ENCODE data around the gene APOM. TPM values are rescaled to one million over a fixed set of nuclear protein-coding genes. Genes with fewer than 3 reads are reported as not detected.
A peak's percentile ranks its signal among the peaks of the same experiment; 100 is the strongest.

Gene APOM
- total and polyA plus RNA-seq, 2 of the 4 experiments (the other 2 are of a cell fraction): 1.4 to 3.8 TPM

DNA sequence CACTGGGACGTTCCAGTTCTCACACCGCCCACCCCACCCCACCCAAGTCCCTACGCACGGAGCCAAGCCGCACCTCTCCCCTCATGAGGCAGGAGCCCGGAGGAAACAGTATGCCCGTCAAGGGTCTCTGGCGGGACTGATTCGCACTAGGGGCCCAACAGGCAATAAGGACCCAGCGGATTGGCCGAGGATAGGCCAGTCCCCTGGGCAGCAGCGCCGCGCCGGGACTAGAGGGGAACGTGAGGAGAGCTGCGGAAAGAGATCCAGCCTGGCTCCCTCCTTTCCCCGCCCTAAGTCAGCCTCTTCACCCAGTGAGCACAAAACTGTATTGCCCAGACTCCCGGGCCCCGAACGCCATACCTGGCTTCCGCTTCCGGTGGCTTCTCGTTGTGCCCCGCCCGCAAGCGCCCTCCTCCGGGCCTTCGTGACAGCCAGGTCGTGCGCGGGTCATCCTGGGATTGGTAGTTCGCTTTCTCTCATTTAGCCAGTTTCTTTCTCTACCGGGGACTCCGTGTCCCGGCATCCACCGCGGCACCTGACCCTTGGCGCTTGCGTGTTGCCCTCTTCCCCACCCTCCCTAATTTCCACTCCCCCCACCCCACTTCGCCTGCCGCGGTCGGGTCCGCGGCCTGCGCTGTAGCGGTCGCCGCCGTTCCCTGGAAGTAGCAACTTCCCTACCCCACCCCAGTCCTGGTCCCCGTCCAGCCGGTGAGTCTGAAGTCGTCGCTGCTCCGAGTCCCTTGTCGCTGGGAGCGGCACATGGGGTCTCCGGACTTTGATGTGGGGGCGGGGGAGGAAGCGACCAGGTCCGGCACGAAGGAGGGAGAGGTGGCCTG is 10.0 kb downstream of the APOM start, which contains the start of gene CSNK2B:
CSNK2B (plus strand) TSS at position 580 of the 836 bp plus-strand sequence. CDS start 752 bp downstream, outside the sequence.
- peak within 1 kb of the TSS; percentile 95 for H3K4me3 ChIP-seq (ENCODE audit: insufficient read depth, low read depth, low read length)
- H3K18ac ChIP-seq (ENCODE audit: low read depth, low read length): peak within 1 kb of the TSS; percentile 76
- peak; percentile 70 for TF ChIP-seq POLR2A (IDR thresholded peaks at IDR 0.05; ENCODE audit: low read depth, low read length)
- peak; percentile 19; the same call in 1 of the 2 replicates for TF ChIP-seq BHLHE40 (IDR thresholded peaks at IDR 0.05; ENCODE audit: low read depth, low read length)
- TF ChIP-seq MAZ (IDR thresholded peaks at IDR 0.05; ENCODE audit: borderline replicate concordance, low read depth, low read length): peak; percentile 63
- 0 out of 2 replicates have a peak, but pooled peaks have one; percentile 8 for TF ChIP-seq MXI1 (IDR thresholded peaks at IDR 0.05; ENCODE audit: borderline replicate concordance, low read depth, low read length)
- TF ChIP-seq, protein P1, sequence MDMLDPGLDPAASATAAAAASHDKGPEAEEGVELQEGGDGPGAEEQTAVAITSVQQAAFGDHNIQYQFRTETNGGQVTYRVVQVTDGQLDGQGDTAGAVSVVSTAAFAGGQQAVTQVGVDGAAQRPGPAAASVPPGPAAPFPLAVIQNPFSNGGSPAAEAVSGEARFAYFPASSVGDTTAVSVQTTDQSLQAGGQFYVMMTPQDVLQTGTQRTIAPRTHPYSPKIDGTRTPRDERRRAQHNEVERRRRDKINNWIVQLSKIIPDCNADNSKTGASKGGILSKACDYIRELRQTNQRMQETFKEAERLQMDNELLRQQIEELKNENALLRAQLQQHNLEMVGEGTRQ (IDR thresholded peaks at IDR 0.05; ENCODE audit: low read depth, low read length): peak; percentile 85
- TF ChIP-seq MAFK (IDR thresholded peaks at IDR 0.05; ENCODE audit: low read depth, low read length): no peak
- TF ChIP-seq FOS (IDR thresholded peaks at IDR 0.05; ENCODE audit: low read depth, low read length): no peak
- H3K27me3 ChIP-seq (ENCODE audit: control insufficient read depth, insufficient read depth, low read length): no peaks in the 10 kb centered on the region
- peaks cover 16 to 86% of the 10 kb centered on the region in 2 experiments for H3K79me1 ChIP-seq (ENCODE audit: low read depth in 1 of 2, low read length in 2 of 2)
- H3K36me3 ChIP-seq (ENCODE audit: control insufficient read depth, insufficient read depth, low read length): peaks cover 38% of the 10 kb centered on the region
- H3K9me3 ChIP-seq (ENCODE audit: control insufficient read depth, insufficient read depth, low read length): no peaks in the 10 kb centered on the region
- peak within 1 kb of the TSS; percentile 97 for H3K27ac ChIP-seq (ENCODE audit: insufficient read depth, low read length)
- peak within 1 kb of the TSS; percentile 91 for H4K91ac ChIP-seq (ENCODE audit: insufficient read depth, low read depth, low read length)
- intact Hi-C loops (cut with micrococcal nuclease): loop anchor here (2.0 kb wide), 1 partner anchor 119 kb away; the partner anchor contains the start of genes ATP6V1G2 and NFKBIL1
- peak within 1 kb of the TSS; percentile 83 for H4K5ac ChIP-seq (ENCODE audit: low read depth, low read length)
- H4K8ac ChIP-seq (ENCODE audit: low read depth in 2 of 2, low read length in 2 of 2): peak within 1 kb of the TSS; percentile 70 to 98
- in situ Hi-C loops (cut with MboI; ENCODE audit: low sequenced_read_pairs): no loop called here
- H2BK120ac ChIP-seq (ENCODE audit: low read depth, low read length): peak within 1 kb of the TSS; percentile 69
- peak within 1 kb of the TSS; percentile 99 for H2AK9ac ChIP-seq (replicated peaks; ENCODE audit: low read depth, low read length, poor library complexity)
- H3K14ac ChIP-seq (replicated peaks; ENCODE audit: low read depth, low read length): peak within 1 kb of the TSS; percentile 93
- peaks cover 6% of the 10 kb centered on the region; the same call in 1 of the 2 replicates for H3K9me1 ChIP-seq (ENCODE audit: insufficient read depth, low read length)
- H4K20me1 ChIP-seq (ENCODE audit: insufficient read depth, low read length): peaks cover 5% of the 10 kb centered on the region
- peak within 1 kb of the TSS; percentile 90 for H2AFZ ChIP-seq (replicated peaks; ENCODE audit: low read length, poor library complexity)
- H3K9ac ChIP-seq (ENCODE audit: low read depth, low read length): peak within 1 kb of the TSS; percentile 94
- H2BK5ac ChIP-seq (ENCODE audit: low read depth, low read length, poor library complexity, severe bottlenecking): peak within 1 kb of the TSS; percentile 92
- H3K23ac ChIP-seq (ENCODE audit: low read depth, low read length): peak within 1 kb of the TSS; percentile 93
- dilution Hi-C loops (cut with HindIII; ENCODE audit: low sequenced_read_pairs, unreplicated experiment): no loop called here
- BruUV-seq (replicated peaks): no TSS peak
- H3K56ac ChIP-seq (ENCODE audit: extremely low read depth, insufficient read depth, low read length): peak within 1 kb of the TSS; percentile 86
- H2BK15ac ChIP-seq (ENCODE audit: low read depth, low read length): peak within 1 kb of the TSS; percentile 10; the same call in 1 of the 3 replicates
- peak within 1 kb of the TSS; percentile 93 for H3K4me2 ChIP-seq (ENCODE audit: low read depth, low read length)
- H3K4me1 ChIP-seq (ENCODE audit: control insufficient read depth, insufficient read depth, low read length): peaks cover 16% of the 10 kb centered on the region
- POLR2A ChIA-PET (ENCODE audit: unreplicated experiment): no interaction called here
- peak within 1 kb of the TSS; percentile 96 for H3K4ac ChIP-seq (ENCODE audit: low read depth, low read length)
- CTCF ChIA-PET: no interaction called here
- H2BK20ac ChIP-seq (ENCODE audit: low read depth, low read length): no peak within 1 kb of the TSS
- peak; percentile 96 for DNase-seq
- peak within 1 kb of the TSS; percentile 96 for H2AK5ac ChIP-seq (ENCODE audit: low read depth, low read length)
- 3% methylated on average over 17 of the region's 63 CpGs; no CpG with 5 or more reads in 1 of the 2 experiments for WGBS, 2 experiments (ENCODE audit: extremely low coverage in 2 of 2, insufficient read length in 1 of 2)
- ATAC-seq (ENCODE audit: low read depth): peak; percentile 80

Data from IMR-90 (cell line).